Endothelial cell (in vitro differentiated cells): ENCODE results near the gene PRCC. TPM values are rescaled to one million over a fixed set of nuclear protein-coding genes. Genes with fewer than 3 reads are reported as not detected.

Experiments used
- DNase-seq: peaks from one replicate; pipeline ENCODE4 v3.0.0; 2021; ENCODE audit warnings: low spot score
- H3K27ac Mint-ChIP-seq: one replicate; pipeline ENCODE4 v1.8.0; 2021; ENCODE audit warnings: mixed read lengths, inconsistent platforms; ENCODE audit not compliant: unreplicated experiment
- H3K27me3 Mint-ChIP-seq: one replicate; pipeline ENCODE4 v1.8.0; 2021; ENCODE audit warnings: mild to moderate bottlenecking, moderate library complexity, mixed read lengths, inconsistent platforms; ENCODE audit not compliant: unreplicated experiment
- H3K36me3 Mint-ChIP-seq: one replicate; pipeline ENCODE4 v1.8.0; 2021; ENCODE audit warnings: mild to moderate bottlenecking, low read depth, mixed read lengths, inconsistent platforms; ENCODE audit not compliant: unreplicated experiment
- H3K4me1 Mint-ChIP-seq: one replicate; pipeline ENCODE4 v1.8.0; 2021; ENCODE audit warnings: mild to moderate bottlenecking, mixed read lengths, inconsistent platforms; ENCODE audit not compliant: unreplicated experiment
- H3K4me3 Mint-ChIP-seq: one replicate; pipeline ENCODE4 v1.8.0; 2021; ENCODE audit warnings: mild to moderate bottlenecking, mixed read lengths, inconsistent platforms; ENCODE audit not compliant: unreplicated experiment
- H3K9me3 Mint-ChIP-seq: one replicate; pipeline ENCODE4 v1.8.0; 2021; ENCODE audit warnings: mixed read lengths, inconsistent platforms; ENCODE audit not compliant: unreplicated experiment
- total RNA-seq: library from RNA; stranded (reverse); fragmentation: NEBNext Ultra II Directional; extraction: Animal tissue kit (Norgen Biotek cat#: 25700); gene quantifications from one replicate; pipeline ENCODE4 v1.2.1, GENCODE V29; 2021; ENCODE audit not compliant: unreplicated experiment
- TF ChIP-seq, protein P1 (sequence below): fragments of 200-600 bp; sonication (generic); IDR thresholded peaks from one replicate; pipeline ENCODE4 v1.5.0; 2021; ENCODE audit warnings: antibody characterized with exemption; ENCODE audit not compliant: unreplicated experiment

The PRCC gene
- total RNA-seq, 1 donor from 2014 or later: 91.9 TPM

DNA sequence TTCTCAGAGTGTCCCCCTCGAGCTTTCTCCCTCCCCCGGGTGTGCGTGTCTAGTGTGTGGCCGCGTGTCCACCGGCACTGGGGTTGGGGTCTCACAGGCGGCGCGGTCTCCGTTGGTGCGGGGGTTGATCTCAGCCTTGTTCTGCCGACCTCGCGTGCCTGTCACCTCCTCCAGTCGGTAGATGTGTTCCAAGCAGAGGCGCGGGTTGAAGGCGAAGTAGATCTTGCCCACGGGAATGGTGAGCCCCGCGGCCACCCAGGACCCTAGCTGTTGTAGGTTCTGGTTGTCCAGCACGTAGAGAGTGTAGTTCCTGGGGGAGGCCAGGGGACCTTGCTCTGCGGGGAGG is 81.8 kb downstream of the PRCC start:
- Mint-ChIP-seq H3K9me3 (no peaks in the 10 kb centered on the region), H3K36me3 (no peaks in the 10 kb centered on the region), H3K27me3 (peaks cover 39% of the 10 kb centered on the region), H3K4me3 (no peak overlapping the region), H3K4me1 (peaks cover 10% of the 10 kb centered on the region), H3K27ac (no peak overlapping the region)
- TF ChIP-seq, protein P1, sequence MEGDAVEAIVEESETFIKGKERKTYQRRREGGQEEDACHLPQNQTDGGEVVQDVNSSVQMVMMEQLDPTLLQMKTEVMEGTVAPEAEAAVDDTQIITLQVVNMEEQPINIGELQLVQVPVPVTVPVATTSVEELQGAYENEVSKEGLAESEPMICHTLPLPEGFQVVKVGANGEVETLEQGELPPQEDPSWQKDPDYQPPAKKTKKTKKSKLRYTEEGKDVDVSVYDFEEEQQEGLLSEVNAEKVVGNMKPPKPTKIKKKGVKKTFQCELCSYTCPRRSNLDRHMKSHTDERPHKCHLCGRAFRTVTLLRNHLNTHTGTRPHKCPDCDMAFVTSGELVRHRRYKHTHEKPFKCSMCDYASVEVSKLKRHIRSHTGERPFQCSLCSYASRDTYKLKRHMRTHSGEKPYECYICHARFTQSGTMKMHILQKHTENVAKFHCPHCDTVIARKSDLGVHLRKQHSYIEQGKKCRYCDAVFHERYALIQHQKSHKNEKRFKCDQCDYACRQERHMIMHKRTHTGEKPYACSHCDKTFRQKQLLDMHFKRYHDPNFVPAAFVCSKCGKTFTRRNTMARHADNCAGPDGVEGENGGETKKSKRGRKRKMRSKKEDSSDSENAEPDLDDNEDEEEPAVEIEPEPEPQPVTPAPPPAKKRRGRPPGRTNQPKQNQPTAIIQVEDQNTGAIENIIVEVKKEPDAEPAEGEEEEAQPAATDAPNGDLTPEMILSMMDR: no peak
- DNase-seq: no peak

Other genes with a start within 250 kb of the PRCC start
- gene IQGAP3, start 195.0 kb upstream of the PRCC start, total RNA-seq: 13.1 TPM
- gene TTC24, start 187.8 kb upstream of the PRCC start, total RNA-seq: not detected
- gene NAXE, start 175.8 kb upstream of the PRCC start, total RNA-seq: 190 TPM
- gene GPATCH4, start 166.1 kb upstream of the PRCC start, total RNA-seq: 18.6 TPM
- 1.3 TPM for gene HAPLN2, start 148.1 kb upstream of the PRCC start, total RNA-seq
- gene BCAN, start 125.4 kb upstream of the PRCC start, total RNA-seq: 0.46 TPM
- gene NES, start 90.1 kb upstream of the PRCC start, total RNA-seq: 111 TPM
- 9.5 TPM for gene CRABP2, start 62.0 kb upstream of the PRCC start, total RNA-seq
- 19.3 TPM for gene METTL25B, start 39.1 kb upstream of the PRCC start, total RNA-seq
- 33.4 TPM for gene ISG20L2, start 38.8 kb upstream of the PRCC start, total RNA-seq
- gene MRPL24, start 26.4 kb upstream of the PRCC start, total RNA-seq: 26.7 TPM
- 175 TPM for gene HDGF, start 15.9 kb upstream of the PRCC start, total RNA-seq
- not detected for gene SH2D2A, start 49.3 kb downstream of the PRCC start, total RNA-seq
- gene INSRR, start 91.6 kb downstream of the PRCC start, total RNA-seq: not detected
- gene NTRK1, start 93.3 kb downstream of the PRCC start, total RNA-seq: 0.23 TPM
- 50.7 TPM for gene PEAR1, start 126.2 kb downstream of the PRCC start, total RNA-seq
- gene LRRC71, start 153.1 kb downstream of the PRCC start, total RNA-seq: 0.95 TPM